B cell (primary cell): ENCODE results near the gene CD8B.

ENCODE experiments used
- EZH2 ChIP-seq: IDR thresholded peaks from 2 replicates; pipeline ENCODE4 v1.6.1; 2012; ENCODE audit warnings: borderline replicate concordance, low read depth, mild to moderate bottlenecking, moderate library complexity, low read length; ENCODE audit not compliant: insufficient read depth, poor library complexity, severe bottlenecking
- TF ChIP-seq, protein P1 (sequence below): fragments of 200-600 bp; IDR thresholded peaks from one replicate; pipeline ENCODE4 v1.8.0; 2022; ENCODE audit warnings: antibody characterized with exemption, mild to moderate bottlenecking

DNA sequence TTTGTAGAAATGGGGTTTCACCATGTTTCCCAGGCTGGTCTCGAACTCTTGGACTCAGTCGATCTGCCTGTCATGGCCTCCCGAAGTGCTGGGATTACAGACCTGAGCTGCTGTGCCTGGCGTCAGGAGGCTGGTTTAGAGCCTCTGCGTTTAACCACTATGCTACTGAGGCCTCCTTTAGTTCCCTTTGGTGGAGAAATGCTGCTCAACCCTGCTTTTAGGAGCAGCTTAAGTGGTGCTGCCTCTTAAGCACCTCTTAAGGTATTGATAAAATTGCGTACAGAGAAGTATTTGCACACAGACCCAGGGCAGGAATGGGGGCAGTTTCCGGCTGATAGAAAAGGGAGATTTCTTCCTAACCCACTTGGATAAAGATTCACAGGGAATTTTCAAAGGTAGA is 78.9 kb downstream of the CD8B start:
- TF ChIP-seq, protein P1, sequence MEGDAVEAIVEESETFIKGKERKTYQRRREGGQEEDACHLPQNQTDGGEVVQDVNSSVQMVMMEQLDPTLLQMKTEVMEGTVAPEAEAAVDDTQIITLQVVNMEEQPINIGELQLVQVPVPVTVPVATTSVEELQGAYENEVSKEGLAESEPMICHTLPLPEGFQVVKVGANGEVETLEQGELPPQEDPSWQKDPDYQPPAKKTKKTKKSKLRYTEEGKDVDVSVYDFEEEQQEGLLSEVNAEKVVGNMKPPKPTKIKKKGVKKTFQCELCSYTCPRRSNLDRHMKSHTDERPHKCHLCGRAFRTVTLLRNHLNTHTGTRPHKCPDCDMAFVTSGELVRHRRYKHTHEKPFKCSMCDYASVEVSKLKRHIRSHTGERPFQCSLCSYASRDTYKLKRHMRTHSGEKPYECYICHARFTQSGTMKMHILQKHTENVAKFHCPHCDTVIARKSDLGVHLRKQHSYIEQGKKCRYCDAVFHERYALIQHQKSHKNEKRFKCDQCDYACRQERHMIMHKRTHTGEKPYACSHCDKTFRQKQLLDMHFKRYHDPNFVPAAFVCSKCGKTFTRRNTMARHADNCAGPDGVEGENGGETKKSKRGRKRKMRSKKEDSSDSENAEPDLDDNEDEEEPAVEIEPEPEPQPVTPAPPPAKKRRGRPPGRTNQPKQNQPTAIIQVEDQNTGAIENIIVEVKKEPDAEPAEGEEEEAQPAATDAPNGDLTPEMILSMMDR: no peak
- no peak for TF ChIP-seq EZH2
